Measurements from ENCODE around the gene APOBEC3C.

DNA sequence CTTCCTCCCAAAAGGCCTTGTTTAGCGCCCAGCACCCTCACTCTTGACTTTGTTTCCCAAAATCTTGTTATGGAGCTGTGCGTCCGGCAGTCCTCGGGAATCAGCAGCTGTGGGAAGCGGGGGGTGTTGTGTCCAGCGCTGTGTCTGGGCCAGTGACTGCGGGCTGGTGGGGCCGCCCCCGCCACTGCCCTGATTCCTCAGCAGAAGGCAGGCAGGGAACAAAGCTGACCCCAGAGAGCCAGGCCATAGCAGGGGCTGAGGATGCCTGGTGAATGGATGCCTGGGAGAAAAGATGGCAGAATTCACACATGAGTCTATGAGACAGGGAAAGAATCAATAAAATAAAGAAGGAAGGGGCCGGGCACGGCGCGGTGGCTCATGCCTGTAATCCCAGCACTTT lies 2.5 kb downstream of the APOBEC3C start:
- TF ChIP-seq CTCF (IDR thresholded peaks at IDR 0.05): no peak
- no peak for TF ChIP-seq POLR2A (IDR thresholded peaks at IDR 0.05)
- TF ChIP-seq EP300 (IDR thresholded peaks at IDR 0.05): no peak
- no peak for TF ChIP-seq POLR2AphosphoS5 (IDR thresholded peaks at IDR 0.05)

All from stomach (tissue), 4 donors.